ENCODE results near the gene LIMK2.
"Not testable (repeated sequence)": the region's sequence is repeated elsewhere in the genome, so short reads cannot be mapped to it uniquely, and the experiment has no call there.

LIMK2 gene

GRCh38 chr22:31210556-31211421 lies 1.3 kb upstream of the LIMK2 start:
- H3K27ac ChIP-seq (ENCODE audit: low read depth, low read length) = peak overlapping the region; percentile 85
- peak overlapping the region in 3 of 5 donors; percentile 37 to 73 (median 62) for H3K9ac ChIP-seq (ENCODE audit: low read length in 5 of 5)
- no peaks in the 10 kb centered on the region for H3K9me3 ChIP-seq (ENCODE audit: control insufficient read depth in 5 of 5, low read length in 5 of 5)
- H3K27me3 ChIP-seq (ENCODE audit: control insufficient read depth in 5 of 5, insufficient read depth in 4 of 5, low read length in 5 of 5) = peaks cover 0 to 3% (median 0%) of the 10 kb centered on the region in 5 donors
- H3K4me1 ChIP-seq (ENCODE audit: control insufficient read depth in 5 of 5, insufficient read depth in 5 of 5, low read length in 5 of 5) = peaks cover 14 to 33% (median 26%) of the 10 kb centered on the region in 5 donors
- H3K36me3 ChIP-seq (ENCODE audit: control insufficient read depth in 5 of 5, insufficient read depth in 5 of 5, low read length in 5 of 5) = peaks cover 2 to 13% (median 7%) of the 10 kb centered on the region in 5 donors
- peak overlapping the region in 2 of 5 donors; percentile 89 to 91 for H3K4me3 ChIP-seq (ENCODE audit: low read depth in 1 of 5, low read length in 5 of 5)

- Histone ChIP-seq H3K4me3 (ENCODE audit: low read depth in 1 of 5, low read length in 5 of 5) (peak overlapping the region; percentile 59 to 96 (median 91)), H3K9ac (ENCODE audit: low read length in 5 of 5) (peak overlapping the region; percentile 54 to 73 (median 62)), H3K4me1 (ENCODE audit: control insufficient read depth in 5 of 5, insufficient read depth in 5 of 5, low read length in 5 of 5) (peaks cover 14 to 37% (median 26%) of the 10 kb centered on the region in 5 donors), H3K27ac (ENCODE audit: low read depth, low read length) (peak overlapping the region; percentile 85), H3K27me3 (ENCODE audit: control insufficient read depth in 5 of 5, insufficient read depth in 4 of 5, low read length in 5 of 5) (peaks cover 0 to 3% (median 0%) of the 10 kb centered on the region in 5 donors), H3K9me3 (ENCODE audit: control insufficient read depth in 5 of 5, low read length in 5 of 5) (no peaks in the 10 kb centered on the region), H3K36me3 (ENCODE audit: control insufficient read depth in 5 of 5, insufficient read depth in 5 of 5, low read length in 5 of 5) (peaks cover 2 to 9% (median 5%) of the 10 kb centered on the region in 5 donors)
Observed at GRCh38 chr22:31211482-31211861, 626 bp upstream of the LIMK2 start.

- Histone ChIP-seq H3K27me3 (ENCODE audit: control insufficient read depth in 5 of 5, insufficient read depth in 4 of 5, low read length in 5 of 5) (peaks cover 0 to 3% (median 0%) of the 10 kb centered on the region in 5 donors), H3K4me1 (ENCODE audit: control insufficient read depth in 5 of 5, insufficient read depth in 5 of 5, low read length in 5 of 5) (peaks cover 17 to 51% (median 35%) of the 10 kb centered on the region in 5 donors), H3K4me3 (ENCODE audit: low read depth in 1 of 5, low read length in 5 of 5) (peak overlapping the region; percentile 75 to 96 (median 91)), H3K9me3 (ENCODE audit: control insufficient read depth in 5 of 5, low read length in 5 of 5) (no peaks in the 10 kb centered on the region), H3K9ac (ENCODE audit: low read length in 5 of 5) (peak overlapping the region; percentile 38 to 91 (median 86)), H3K27ac (ENCODE audit: low read depth, low read length) (peak overlapping the region; percentile 85), H3K36me3 (ENCODE audit: control insufficient read depth in 5 of 5, insufficient read depth in 5 of 5, low read length in 5 of 5) (peaks cover 0 to 2% (median 0%) of the 10 kb centered on the region in 5 donors)
Observed at GRCh38 chr22:31212783-31213629, 908 bp downstream of the LIMK2 start.

GRCh38 chr22:31215018-31215535 lies 3.0 kb downstream of the LIMK2 start:
- no peak overlapping the region for H3K4me3 ChIP-seq (ENCODE audit: low read depth in 1 of 5, low read length in 5 of 5)
- H3K36me3 ChIP-seq (ENCODE audit: control insufficient read depth in 5 of 5, insufficient read depth in 5 of 5, low read length in 5 of 5) = peaks cover 0 to 2% (median 0%) of the 10 kb centered on the region in 5 donors
- peaks cover 21 to 63% (median 46%) of the 10 kb centered on the region in 5 donors for H3K4me1 ChIP-seq (ENCODE audit: control insufficient read depth in 5 of 5, insufficient read depth in 5 of 5, low read length in 5 of 5)
- H3K27ac ChIP-seq (ENCODE audit: low read depth, low read length) = no peak overlapping the region
- H3K9me3 ChIP-seq (ENCODE audit: control insufficient read depth in 5 of 5, low read length in 5 of 5) = no peaks in the 10 kb centered on the region
- H3K27me3 ChIP-seq (ENCODE audit: control insufficient read depth in 5 of 5, insufficient read depth in 4 of 5, low read length in 5 of 5) = peaks cover 0 to 3% (median 0%) of the 10 kb centered on the region in 5 donors
- no peak overlapping the region for H3K9ac ChIP-seq (ENCODE audit: low read length in 5 of 5)

- Histone ChIP-seq H3K27ac (ENCODE audit: low read depth, low read length) (peak overlapping the region; percentile 92), H3K9ac (ENCODE audit: low read length in 5 of 5) (peak overlapping the region in 4 of 5 donors; percentile 41 to 73 (median 63)), H3K9me3 (ENCODE audit: control insufficient read depth in 5 of 5, low read length in 5 of 5) (no peaks in the 10 kb centered on the region), H3K4me1 (ENCODE audit: control insufficient read depth in 5 of 5, insufficient read depth in 5 of 5, low read length in 5 of 5) (peaks cover 7 to 46% (median 35%) of the 10 kb centered on the region in 5 donors), H3K36me3 (ENCODE audit: control insufficient read depth in 5 of 5, insufficient read depth in 5 of 5, low read length in 5 of 5) (peaks cover 0 to 2% (median 0%) of the 10 kb centered on the region in 5 donors), H3K4me3 (ENCODE audit: low read depth in 1 of 5, low read length in 5 of 5) (no peak overlapping the region), H3K27me3 (ENCODE audit: control insufficient read depth in 5 of 5, insufficient read depth in 4 of 5, low read length in 5 of 5) (no peaks in the 10 kb centered on the region)
Observed at GRCh38 chr22:31218565-31219262, 6.6 kb downstream of the LIMK2 start.

GRCh38 chr22:31221084-31221483 lies 9.0 kb downstream of the LIMK2 start:
- no peaks in the 10 kb centered on the region for H3K27me3 ChIP-seq (ENCODE audit: control insufficient read depth in 5 of 5, insufficient read depth in 4 of 5, low read length in 5 of 5)
- H3K27ac ChIP-seq (ENCODE audit: low read depth, low read length) = peak overlapping the region; percentile 41
- H3K4me1 ChIP-seq (ENCODE audit: control insufficient read depth in 5 of 5, insufficient read depth in 5 of 5, low read length in 5 of 5) = peaks cover 10 to 56% (median 35%) of the 10 kb centered on the region in 5 donors

GRCh38 chr22:31222736-31223135 lies 10.6 kb downstream of the LIMK2 start:
- Histone ChIP-seq H3K9me3 (ENCODE audit: control insufficient read depth in 5 of 5, low read length in 5 of 5) (no peaks in the 10 kb centered on the region), H3K27me3 (ENCODE audit: control insufficient read depth in 5 of 5, insufficient read depth in 4 of 5, low read length in 5 of 5) (no peaks in the 10 kb centered on the region), H3K4me1 (ENCODE audit: control insufficient read depth in 5 of 5, insufficient read depth in 5 of 5, low read length in 5 of 5) (peaks cover 14 to 60% (median 38%) of the 10 kb centered on the region in 5 donors), H3K27ac (ENCODE audit: low read depth, low read length) (peak overlapping the region; percentile 18), H3K4me3 (ENCODE audit: low read depth in 1 of 5, low read length in 5 of 5) (no peak overlapping the region), H3K36me3 (ENCODE audit: control insufficient read depth in 5 of 5, insufficient read depth in 5 of 5, low read length in 5 of 5) (peaks cover 0 to 5% (median 0%) of the 10 kb centered on the region in 5 donors), H3K9ac (ENCODE audit: low read length in 5 of 5) (peak overlapping the region in 2 of 5 donors; percentile 7 to 62)

More at GRCh38 chr22:31221084-31221483, 9.0 kb downstream of the LIMK2 start:
- Histone ChIP-seq H3K9ac (ENCODE audit: low read length in 5 of 5) (no peak overlapping the region), H3K4me3 (ENCODE audit: low read depth in 1 of 5, low read length in 5 of 5) (no peak overlapping the region), H3K9me3 (ENCODE audit: control insufficient read depth in 5 of 5, low read length in 5 of 5) (no peaks in the 10 kb centered on the region), H3K36me3 (ENCODE audit: control insufficient read depth in 5 of 5, insufficient read depth in 5 of 5, low read length in 5 of 5) (peaks cover 0 to 5% (median 0%) of the 10 kb centered on the region in 5 donors)

- peaks cover 8 to 59% (median 29%) of the 10 kb centered on the region in 5 donors for H3K4me1 ChIP-seq (ENCODE audit: control insufficient read depth in 5 of 5, insufficient read depth in 5 of 5, low read length in 5 of 5)
- H3K27me3 ChIP-seq (ENCODE audit: control insufficient read depth in 5 of 5, insufficient read depth in 4 of 5, low read length in 5 of 5) = no peaks in the 10 kb centered on the region
- peak overlapping the region in 1 of 5 donors; percentile 20 for H3K9ac ChIP-seq (ENCODE audit: low read length in 5 of 5)
- no peak overlapping the region for H3K4me3 ChIP-seq (ENCODE audit: low read depth in 1 of 5, low read length in 5 of 5)
- peaks cover 0 to 5% (median 0%) of the 10 kb centered on the region in 5 donors for H3K36me3 ChIP-seq (ENCODE audit: control insufficient read depth in 5 of 5, insufficient read depth in 5 of 5, low read length in 5 of 5)
- H3K9me3 ChIP-seq (ENCODE audit: control insufficient read depth in 5 of 5, low read length in 5 of 5) = no peaks in the 10 kb centered on the region
- peak overlapping the region; percentile 40 for H3K27ac ChIP-seq (ENCODE audit: low read depth, low read length)
Observed at GRCh38 chr22:31223786-31224191, 11.7 kb downstream of the LIMK2 start.

GRCh38 chr22:31224691-31225090 lies 12.6 kb downstream of the LIMK2 start:
- peak overlapping the region; percentile 40 for H3K27ac ChIP-seq (ENCODE audit: low read depth, low read length)
- H3K4me3 ChIP-seq (ENCODE audit: low read depth in 1 of 5, low read length in 5 of 5); H3K9ac ChIP-seq (ENCODE audit: low read length in 5 of 5); H3K27me3 ChIP-seq (ENCODE audit: control insufficient read depth in 5 of 5, insufficient read depth in 4 of 5, low read length in 5 of 5); H3K9me3 ChIP-seq (ENCODE audit: control insufficient read depth in 5 of 5, low read length in 5 of 5); H3K36me3 ChIP-seq (ENCODE audit: control insufficient read depth in 5 of 5, insufficient read depth in 5 of 5, low read length in 5 of 5): not testable (repeated sequence)
- peaks cover 10 to 63% (median 34%) of the 10 kb centered on the region in 5 donors for H3K4me1 ChIP-seq (ENCODE audit: control insufficient read depth in 5 of 5, insufficient read depth in 5 of 5, low read length in 5 of 5)

Measured in subcutaneous abdominal adipose tissue (tissue), 5 donors.